Hematopoietic multipotent progenitor cell (in vitro differentiated cells): Measurements from ENCODE around the gene B3GALT4. TPM values are rescaled to one million over a fixed set of nuclear protein-coding genes. Genes with fewer than 3 reads are reported as not detected.
A peak's percentile ranks its signal among the peaks of the same experiment; 100 is the strongest.
"Not testable (repeated sequence)": the region's sequence is repeated elsewhere in the genome, so short reads cannot be mapped to it uniquely, and the experiment has no call there.

Experiments used
- DNase-seq, 3 donors: peaks; one replicate each; pipeline ENCODE4 v3.0.0-alpha.2; 2011 to 2015; ENCODE audit warnings: low read depth in 2 of 3, low spot score in 2 of 3
- total RNA-seq: library from RNA; depleted of rRNA; stranded (reverse); fragments of >200 nt; gene quantifications from one replicate; pipeline ENCODE4 v1.2.3, GENCODE V29; 2012

Gene B3GALT4
- total RNA-seq, 1 donor, result 14.3 TPM

DNA sequence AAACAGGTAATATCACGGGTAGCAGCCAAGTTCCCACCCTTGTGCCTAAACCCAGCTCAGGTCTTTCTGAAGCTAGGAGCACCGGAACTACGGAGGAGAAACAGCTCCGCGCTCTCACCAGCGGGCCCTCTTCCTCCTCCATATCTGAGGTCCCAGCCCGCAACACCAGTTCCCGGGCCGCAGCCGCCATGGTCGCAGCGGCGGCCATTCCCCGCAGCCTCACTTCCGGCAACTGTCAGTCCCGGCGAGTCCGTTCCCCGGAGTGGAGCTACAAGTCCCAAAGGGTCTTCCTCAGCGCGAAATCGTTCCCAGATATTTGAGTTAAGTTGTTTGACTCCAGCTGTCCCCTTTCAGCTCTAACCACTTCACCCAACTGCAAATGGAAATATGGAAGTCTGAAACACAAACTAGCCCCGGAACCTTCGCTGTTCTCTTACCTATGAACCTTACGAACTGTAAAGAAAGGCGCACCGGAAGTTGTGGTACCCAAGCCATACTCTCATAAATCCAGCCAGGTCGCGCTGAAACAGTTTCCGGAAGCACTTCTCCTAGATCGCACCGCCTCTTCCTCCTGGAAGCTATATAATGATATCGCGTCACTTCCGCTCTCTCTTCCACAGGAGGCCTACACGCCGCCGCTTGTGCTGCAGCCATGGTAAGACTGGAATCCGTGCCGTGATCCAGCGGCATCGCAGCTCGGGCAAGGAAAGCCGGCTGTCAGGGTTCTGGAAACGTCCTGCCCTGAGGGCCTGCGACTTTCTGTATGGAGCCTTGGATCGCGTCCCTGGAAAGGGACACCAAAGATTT, 5.3 kb upstream of the B3GALT4 start, which contains the start of the genes RPS18 and VPS52:
Gene RPS18 (plus strand): TSS at position 608 of the 807 bp plus-strand sequence. CDS start 45 bp downstream, at position 653.
Gene VPS52 (minus strand): TSS at position 409 of the 807 bp plus-strand sequence. CDS start 201 bp downstream, at position 208.
- DNase-seq, result peak; percentile 93 to 99 (median 98)

DNA sequence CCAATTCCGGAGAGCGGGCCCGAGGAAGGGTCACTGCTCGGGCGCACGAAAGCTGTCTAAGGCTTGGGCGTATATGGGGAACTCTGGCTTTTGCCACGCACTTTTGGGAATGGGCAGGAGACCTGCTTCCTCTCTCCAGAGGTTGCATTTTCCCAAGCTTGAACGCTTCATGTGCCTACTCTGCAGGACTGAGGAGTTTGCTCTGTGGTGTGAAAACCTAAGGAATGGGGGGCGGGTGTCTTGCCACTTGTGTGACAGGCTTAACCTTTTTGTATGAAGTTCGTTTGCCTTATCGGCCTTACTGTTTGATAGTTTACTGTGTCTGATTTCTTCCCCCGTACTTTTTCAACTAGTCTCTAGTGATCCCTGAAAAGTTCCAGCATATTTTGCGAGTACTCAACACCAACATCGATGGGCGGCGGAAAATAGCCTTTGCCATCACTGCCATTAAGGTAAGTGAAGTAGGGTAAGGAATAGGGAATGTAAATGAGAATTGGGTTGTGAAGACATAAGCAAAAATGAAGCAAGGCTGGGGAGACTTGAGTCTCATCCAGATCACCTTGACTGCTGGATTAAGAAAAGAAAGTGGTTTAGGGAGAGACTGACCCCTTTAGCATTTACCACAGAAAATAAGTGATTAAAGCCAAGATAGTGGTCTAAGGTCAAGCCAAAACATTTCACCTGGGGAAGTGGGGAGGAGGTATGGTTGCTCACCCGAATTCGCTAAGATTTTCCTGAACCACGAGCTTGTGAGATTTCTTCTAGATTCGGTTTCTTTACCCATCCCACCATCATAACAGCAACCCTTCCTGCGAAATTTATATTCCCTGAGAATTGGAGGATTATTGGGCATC, 4.4 kb upstream of the B3GALT4 start:
- DNase-seq, result no peak

DNA sequence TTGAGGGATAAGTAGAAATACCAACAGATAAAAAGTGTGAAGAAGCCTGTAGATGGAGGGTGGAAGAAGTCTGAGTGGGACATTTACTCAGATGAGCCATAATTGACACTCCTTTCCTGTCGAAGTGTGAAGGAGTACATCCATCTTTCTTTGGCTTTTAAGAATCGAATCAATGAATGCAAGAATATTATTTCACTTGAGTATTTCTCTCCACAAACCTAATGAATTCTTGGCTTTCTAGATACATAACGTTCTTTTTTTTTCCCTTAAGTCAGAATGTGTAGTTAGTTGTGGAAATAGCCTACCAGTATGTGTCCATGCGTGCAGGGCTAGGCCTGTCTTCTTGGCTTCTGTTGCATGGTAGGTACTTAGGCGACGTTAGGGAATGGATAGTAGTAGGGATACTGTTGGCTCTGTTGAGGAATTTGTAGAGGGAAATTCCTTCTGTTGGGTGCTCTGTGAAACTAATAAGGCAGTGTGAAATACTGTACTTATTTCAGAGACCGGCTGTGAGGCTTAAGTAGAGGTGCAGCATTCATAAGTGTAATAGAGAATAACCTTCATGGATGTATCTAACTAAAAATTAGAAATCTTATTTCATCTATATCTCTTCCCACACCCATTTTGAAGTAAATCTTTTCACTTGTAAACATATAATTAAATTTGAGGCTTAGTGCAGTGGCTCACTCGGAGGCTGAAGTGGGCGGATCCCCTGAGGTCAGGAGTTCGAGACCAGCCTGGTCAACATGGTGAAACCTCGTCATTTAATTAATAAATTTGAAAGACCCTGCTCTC, 3.6 kb upstream of the B3GALT4 start:
- no peak for DNase-seq

DNA sequence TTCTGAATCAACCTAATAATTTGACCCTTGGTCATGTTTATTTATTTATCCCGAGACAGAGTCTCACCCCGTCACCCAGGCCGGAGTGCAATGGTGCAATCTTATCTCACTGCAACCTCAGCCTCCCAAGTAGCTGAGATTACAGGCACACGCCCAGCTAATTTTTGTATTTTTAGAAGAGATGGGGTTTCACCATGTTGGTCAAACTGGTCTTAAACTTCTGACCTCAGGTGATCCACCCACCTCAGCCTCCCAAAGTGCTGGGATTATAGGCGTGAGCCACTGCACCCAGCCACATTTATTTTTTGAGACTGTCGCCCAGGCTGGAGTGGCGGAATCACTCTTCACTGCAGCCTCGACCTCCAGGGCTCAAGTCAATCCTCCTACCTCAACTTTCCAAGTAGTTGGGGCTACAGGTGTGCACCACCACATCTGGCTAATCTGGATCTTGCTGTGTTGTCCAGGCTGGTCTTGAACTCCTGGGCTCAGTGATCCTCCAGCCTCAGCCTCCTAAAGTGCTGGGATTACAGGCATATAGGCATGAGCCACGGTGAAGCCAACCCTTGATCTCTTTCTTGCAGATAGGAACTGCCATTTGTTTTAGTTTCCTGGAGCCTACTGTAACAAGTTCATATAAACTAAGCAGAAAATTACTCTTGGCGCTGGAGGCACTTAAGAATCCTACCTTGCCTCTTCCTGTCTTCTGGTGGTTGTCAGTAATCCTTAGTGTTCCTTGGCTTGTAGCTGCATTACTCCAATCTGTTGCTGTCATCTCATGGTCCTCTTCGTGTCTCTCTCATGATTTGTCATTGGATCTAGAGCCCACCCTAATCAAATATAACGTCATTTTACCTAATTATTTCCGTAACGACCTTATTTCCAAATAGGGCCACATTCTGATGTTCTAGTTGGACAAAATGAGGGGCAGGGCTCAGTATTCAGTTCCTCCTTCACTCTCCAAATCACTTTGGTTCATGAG, 2.7 kb upstream of the B3GALT4 start:
- no peak for DNase-seq

DNA sequence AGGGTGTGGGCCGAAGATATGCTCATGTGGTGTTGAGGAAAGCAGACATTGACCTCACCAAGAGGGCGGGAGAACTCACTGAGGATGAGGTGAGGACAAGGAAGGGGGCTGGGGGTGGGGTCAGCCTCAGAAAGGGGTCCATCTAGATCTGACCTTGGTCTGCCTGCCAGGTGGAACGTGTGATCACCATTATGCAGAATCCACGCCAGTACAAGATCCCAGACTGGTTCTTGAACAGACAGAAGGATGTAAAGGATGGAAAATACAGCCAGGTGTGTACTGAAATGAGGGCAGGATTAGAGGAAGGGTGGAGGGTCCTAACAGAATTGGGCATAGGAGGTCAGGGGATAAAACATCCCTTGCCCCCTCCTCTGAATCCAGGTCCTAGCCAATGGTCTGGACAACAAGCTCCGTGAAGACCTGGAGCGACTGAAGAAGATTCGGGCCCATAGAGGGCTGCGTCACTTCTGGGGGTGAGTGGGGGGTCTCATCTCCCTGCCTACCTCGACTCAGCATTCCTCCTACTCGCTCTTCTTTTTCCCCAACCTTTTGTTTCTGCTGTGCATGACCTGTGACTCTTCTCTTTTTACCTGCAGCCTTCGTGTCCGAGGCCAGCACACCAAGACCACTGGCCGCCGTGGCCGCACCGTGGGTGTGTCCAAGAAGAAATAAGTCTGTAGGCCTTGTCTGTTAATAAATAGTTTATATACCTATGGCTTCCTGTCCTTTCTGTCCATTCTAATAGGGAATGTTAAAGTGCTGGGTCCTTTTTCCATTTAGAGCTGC, 935 bp upstream of the B3GALT4 start:
- DNase-seq, result not testable (repeated sequence)

DNA sequence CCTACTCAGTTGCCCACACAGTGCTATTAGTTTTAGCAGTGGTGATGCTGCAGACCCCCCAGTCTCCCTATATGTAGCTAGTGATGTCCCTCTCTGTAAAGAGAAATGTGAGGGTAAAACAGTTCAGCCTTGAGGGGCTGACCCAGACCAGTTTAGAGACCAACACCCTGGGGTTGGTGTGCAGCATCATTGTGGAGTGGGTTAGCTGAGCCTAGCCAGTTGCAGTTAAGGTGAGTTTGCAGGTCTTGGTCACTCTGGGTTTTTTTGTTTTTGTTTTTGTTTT, 401 bp upstream of the B3GALT4 start:
- DNase-seq, result no peak

DNA sequence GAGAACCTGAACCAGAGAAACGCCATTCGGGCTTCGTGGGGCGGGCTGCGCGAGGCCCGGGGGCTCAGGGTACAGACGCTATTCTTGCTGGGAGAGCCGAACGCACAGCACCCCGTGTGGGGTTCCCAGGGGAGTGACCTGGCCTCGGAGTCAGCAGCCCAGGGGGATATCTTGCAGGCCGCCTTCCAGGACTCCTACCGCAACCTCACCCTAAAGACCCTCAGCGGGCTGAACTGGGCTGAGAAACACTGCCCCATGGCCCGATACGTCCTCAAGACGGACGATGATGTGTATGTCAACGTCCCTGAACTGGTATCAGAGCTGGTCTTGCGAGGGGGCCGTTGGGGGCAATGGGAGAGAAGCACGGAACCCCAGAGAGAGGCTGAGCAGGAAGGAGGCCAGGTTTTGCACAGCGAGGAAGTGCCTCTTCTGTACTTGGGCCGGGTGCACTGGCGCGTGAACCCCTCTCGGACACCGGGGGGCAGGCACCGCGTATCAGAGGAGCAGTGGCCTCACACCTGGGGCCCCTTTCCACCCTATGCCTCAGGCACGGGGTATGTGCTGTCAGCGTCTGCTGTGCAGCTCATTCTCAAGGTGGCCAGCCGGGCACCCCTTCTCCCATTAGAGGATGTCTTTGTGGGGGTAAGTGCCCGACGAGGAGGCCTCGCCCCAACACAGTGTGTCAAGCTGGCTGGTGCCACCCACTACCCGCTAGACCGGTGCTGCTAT, 904 bp downstream of the B3GALT4 start:
- DNase-seq, result peak in 2 of 3 donors; percentile 32 to 41

DNA sequence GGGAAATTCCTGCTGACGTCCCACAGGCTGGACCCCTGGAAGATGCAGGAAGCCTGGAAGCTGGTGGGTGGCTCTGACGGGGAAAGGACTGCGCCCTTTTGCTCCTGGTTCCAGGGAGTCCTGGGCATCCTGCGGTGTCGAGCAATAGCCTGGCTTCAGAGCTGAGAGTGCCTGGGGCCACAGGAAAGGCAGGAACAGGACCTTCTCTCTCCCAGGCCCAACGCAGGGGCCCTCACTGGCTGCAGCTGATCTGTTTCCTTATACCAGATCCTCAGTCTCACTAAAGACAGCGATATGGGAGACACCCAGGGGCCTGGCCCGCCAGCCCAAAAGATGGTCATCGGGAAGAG, 1.4 kb downstream of the B3GALT4 start:
- DNase-seq, result no peak

DNA sequence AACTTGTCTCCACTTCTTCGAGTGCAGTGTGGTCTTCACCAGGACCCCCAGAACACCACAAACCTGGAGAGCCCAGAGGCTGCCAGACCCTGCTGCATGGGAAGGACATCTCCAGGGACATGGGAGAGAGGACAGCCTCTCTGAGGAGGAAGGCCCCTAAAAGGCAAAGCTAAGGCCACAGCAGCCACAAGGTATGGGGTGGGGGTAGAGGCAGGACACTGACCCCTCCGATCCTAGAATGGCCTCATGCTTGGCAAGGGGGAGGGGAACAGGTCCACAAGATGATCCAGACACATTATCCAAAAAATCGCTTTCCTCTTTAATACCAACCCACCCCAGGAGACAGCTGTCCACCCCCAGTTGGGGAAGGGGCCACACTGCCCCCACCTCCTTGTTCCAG, 1.9 kb downstream of the B3GALT4 start:
- no peak for DNase-seq

DNA sequence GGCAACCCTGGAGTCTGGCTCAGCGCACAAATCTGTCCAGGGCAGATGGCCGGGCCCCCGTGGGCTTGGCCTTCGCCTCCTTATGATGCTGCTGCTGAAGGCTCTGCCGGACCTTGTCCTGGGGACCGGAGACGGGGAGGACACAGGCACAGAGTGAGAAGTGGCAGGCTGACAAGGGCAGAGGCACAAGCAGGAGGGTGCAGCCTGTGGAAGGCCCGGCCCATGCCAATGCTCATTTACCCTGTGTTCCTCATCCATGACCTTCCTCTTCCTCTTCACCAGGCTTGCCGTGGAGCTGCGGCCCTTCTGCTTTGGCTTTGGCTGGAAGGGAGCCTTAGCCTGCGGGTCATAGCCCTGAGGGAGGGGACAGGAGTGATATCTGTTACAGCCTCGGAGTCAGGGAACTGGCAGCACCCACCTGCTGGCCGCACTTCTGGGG, 2.4 kb downstream of the B3GALT4 start:
- DNase-seq, result no peak

DNA sequence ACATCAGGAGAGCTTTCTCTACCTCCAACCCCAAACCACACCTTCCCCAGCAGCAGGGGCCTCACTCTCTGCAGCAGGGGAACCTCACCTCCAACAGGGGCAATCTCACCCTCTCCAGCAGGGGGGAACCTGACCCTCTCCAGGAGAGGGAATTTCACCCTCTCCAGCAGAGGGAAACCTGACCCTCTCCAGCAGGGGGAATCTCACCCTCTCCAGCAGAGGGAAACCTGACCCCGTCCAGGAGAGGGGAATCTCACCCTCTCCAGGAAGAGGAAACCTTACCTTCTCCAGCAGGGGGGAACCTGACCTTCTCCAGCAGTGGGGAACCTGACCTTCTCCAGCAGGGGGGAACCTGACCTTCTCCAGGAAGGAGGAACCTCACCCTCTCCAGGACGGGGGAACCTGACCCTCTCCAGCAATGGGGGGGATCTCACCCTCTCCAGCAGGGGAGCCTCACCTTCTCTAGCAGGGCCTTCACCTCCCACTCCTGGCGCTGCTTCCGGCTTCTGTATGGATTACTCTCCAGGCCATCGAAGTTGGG, 3.1 kb downstream of the B3GALT4 start:
- peak in 2 of 3 donors; percentile 78 to 83 for DNase-seq

DNA sequence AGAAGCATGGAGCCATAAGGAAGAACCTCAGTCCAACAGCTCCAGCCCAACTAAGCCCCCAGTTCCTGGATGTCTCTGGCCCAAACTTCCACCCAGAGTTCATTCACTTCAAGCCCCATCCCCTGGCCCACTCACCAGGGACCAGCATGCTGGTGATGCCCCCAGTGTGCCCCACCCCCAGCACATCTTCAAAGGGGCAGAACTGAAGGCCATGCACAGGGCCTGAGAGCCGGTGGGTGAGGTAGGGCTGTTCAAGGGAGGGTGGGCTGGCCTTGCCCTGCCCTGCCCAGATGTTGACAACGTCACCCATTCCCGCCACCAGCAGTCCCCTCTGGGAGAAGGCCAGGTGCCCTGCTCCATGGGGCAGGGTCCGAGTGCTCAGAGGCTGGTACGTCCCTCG, 3.6 kb downstream of the B3GALT4 start:
- DNase-seq, result no peak

DNA sequence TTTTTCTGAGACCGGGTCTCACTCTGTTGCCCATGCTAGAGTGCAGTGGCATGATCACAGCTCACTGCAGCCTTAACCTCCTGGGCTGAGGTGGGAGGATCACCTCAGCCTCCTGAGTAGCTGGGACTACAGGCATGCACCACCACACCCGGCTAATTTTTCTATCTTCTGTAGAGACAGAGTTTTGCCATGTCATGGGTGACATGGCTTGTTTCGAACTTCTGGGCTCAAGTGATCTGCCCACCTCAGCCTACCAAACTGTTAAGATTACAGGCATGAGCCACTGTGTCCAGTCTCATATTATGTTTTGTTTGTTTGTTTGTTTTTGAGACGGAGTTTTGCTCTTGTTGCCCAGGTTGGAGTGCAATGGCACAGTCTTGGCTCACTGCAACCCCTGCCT, 8.3 kb downstream of the B3GALT4 start:
- not testable (repeated sequence) for DNase-seq

DNA sequence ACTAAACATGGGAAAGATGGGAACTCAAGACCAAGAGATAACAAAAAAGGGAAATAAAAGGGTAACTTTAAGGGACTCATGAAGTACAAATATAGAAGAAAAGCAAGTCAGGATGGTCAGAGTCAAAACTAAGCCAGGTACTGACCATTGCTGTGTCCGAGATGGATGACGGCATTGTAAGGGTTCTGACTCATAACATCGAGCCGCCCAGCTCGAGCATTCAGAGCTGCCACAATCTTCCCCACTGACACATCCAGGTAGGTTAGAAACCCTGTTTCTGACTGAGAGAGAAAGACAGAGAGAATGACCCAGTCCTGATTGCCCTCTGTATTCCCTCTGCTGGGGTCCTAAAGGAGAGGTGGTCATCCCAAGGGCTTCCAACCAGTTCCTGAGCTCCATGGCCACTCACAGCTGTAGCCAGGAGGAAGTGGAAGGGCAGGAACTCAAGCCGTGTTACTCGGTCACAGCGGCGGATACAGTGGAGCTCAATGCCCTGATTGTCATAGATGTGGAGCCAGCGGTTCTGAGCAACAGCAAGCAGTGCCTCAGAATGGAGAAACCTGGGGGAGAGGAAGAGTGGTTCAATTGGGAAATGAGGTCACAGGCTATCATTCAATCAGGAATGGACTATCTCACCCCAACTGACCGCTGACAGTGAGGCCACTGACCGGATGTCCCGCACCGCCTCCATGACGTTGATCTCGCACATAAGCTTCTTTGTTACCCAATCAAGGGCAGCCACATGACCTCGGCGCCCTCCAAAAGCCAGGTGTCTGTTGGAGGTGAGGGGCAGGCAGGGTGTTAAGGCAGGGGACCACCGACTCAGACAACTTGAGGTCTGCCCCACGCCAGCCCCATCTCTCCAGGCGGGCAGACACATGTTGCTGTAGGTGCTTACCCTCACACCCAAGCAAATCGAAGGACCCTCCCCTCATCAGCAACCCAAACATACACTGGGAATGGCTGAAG, 10.3 kb downstream of the B3GALT4 start:
- no peak for DNase-seq

DNA sequence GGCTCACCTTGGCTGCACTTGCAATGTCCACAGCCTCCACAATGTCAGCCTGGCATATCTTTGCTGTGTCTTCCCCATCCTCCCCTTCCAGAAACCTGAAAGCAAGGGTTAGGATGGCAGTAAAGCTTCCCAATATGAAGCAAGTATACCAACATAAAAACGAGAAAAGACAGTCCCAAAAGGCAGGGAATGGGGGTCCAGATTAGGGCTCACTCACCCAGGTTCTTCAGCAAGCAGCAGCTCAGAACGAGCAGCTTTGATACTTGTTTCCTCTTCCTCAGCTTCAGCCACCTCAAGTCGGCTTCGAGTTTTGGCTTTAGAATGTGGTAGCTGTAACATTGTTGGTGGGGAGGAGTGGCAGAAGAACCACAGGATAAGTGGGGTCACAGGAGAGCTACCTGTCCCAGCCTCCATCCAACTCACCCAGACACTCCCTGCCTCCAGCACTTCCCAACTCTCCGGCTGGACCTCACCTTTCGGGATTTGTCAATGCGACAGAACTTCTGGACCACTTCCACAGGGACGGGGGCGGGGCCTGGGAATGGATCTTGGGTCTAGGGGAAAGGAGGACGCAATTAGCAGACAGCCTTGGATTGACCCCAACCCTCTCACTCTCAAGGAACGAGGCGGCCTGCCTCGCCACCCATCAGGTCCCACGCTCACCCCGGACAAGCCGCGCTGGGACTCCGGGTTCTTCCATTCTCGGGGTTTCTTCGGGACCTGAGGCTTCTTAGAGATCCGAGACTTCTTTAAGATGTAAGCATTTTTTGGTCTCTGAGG, 11.4 kb downstream of the B3GALT4 start:
- no peak for DNase-seq
